PC-9 (cell line): ENCODE measurements around the gene PTPRD. TPM values are rescaled to one million over a fixed set of nuclear protein-coding genes. Genes with fewer than 3 reads are reported as not detected.

Source experiments
- BruUV-seq: library from RNA; stranded (reverse); fragments of 400-500 nt; replicated peaks from 2 replicates; lab custom pipeline; 2021; lab: Mats Ljungman, UMichigan
- CTCF ChIA-PET: fragments of 300-600 bp; sonication (Branson Sonifier 250); formaldehyde crosslinking; loops from one replicate; lab custom pipeline; 2022; ENCODE audit warnings: antibody characterized with exemption; lab: Charles Lee
- POLR2A ChIA-PET: fragments of 300-600 bp; sonication (Branson Sonifier 250); formaldehyde crosslinking; loops from one replicate; lab custom pipeline; 2022; ENCODE audit warnings: antibody characterized with exemption; ENCODE audit not compliant: unreplicated experiment; lab: Charles Lee
- DNase-seq, 2 experiments: peaks; one replicate each; pipeline versions ENCODE4 v3.0.0 to v3.0.0-alpha.2; 2015 to 2022; ENCODE audit warnings: mixed read lengths in 1 of 2
- H2AFZ ChIP-seq: fragments of 200-600 bp; sonication (generic); 2 replicates; pipeline ENCODE4 v1.8.1; 2017; ENCODE audit warnings: antibody characterized with exemption
- H3F3A ChIP-seq: fragments of 200-600 bp; sonication (generic); 2 replicates; pipeline ENCODE4 v1.8.1; 2017; ENCODE audit warnings: antibody characterized with exemption, mild to moderate bottlenecking, low read depth; ENCODE audit not compliant: insufficient read depth
- H3K27ac ChIP-seq: fragments of 200-600 bp; sonication (generic); 2 replicates; pipeline ENCODE4 v1.6.1; 2016; ENCODE audit warnings: mixed run types
- H3K27me3 ChIP-seq: fragments of 200-600 bp; sonication (generic); 2 replicates; pipeline ENCODE4 v1.6.1; 2016; ENCODE audit warnings: low read depth, mixed run types; ENCODE audit not compliant: insufficient read depth
- H3K36me3 ChIP-seq: fragments of 200-600 bp; sonication (generic); 2 replicates; pipeline ENCODE4 v1.6.1; 2016; ENCODE audit warnings: low read depth, mixed run types
- H3K4me1 ChIP-seq: fragments of 200-600 bp; sonication (generic); replicated peaks from 2 replicates; pipeline ENCODE4 v1.6.1; 2016; ENCODE audit warnings: mixed run types; ENCODE audit not compliant: insufficient read depth
- H3K4me2 ChIP-seq: fragments of 200-600 bp; sonication (generic); 2 replicates; pipeline ENCODE4 v1.6.1; 2017; ENCODE audit warnings: mixed run types
- H3K4me3 ChIP-seq: fragments of 200-600 bp; sonication (generic); 2 replicates; pipeline ENCODE4 v1.6.1; 2016; ENCODE audit warnings: mixed run types
- H3K79me2 ChIP-seq: fragments of 200-600 bp; sonication (generic); 2 replicates; pipeline ENCODE4 v1.6.1; 2017; ENCODE audit warnings: low read depth, mixed run types
- H3K9me2 ChIP-seq: fragments of 200-600 bp; sonication (generic); 2 replicates; pipeline ENCODE4 v1.8.1; 2017; ENCODE audit warnings: mild to moderate bottlenecking; ENCODE audit not compliant: insufficient read depth
- H3K9me3 ChIP-seq: fragments of 200-600 bp; sonication (generic); 2 replicates; pipeline ENCODE4 v1.8.1; 2016; ENCODE audit warnings: low read depth; ENCODE audit not compliant: insufficient read depth
- H4K20me1 ChIP-seq: fragments of 200-600 bp; sonication (generic); 2 replicates; pipeline ENCODE4 v1.8.1; 2017; ENCODE audit not compliant: insufficient read depth
- CTCF ChIP-seq: fragments of 200-600 bp; sonication (generic); conservative IDR thresholded peaks from 2 replicates; pipeline ENCODE4 v1.6.1; 2017; ENCODE audit warnings: mixed run types, antibody characterized with exemption, mild to moderate bottlenecking, moderate library complexity
- EZH2 ChIP-seq: fragments of 200-600 bp; sonication (generic); IDR thresholded peaks from 2 replicates; pipeline ENCODE4 v1.8.0; 2017; ENCODE audit warnings: antibody characterized with exemption, low read depth
- intact Hi-C: fragments of 100-400 bp; cut with micrococcal nuclease; formaldehyde crosslinking; loops from one replicate; pipeline ENCODE4 v1.10.0; 2022; ENCODE audit not compliant: unreplicated experiment
- total RNA-seq: library from RNA; stranded (reverse); gene quantifications from 2 replicates; pipeline ENCODE4 v1.2.3, GENCODE V29; 2021

Gene PTPRD
- total RNA-seq, 1 experiment from 2014 or later: not detected

- POLR2A ChIA-PET: no interaction called here
- no peak overlapping the region for H3K4me2 ChIP-seq
These were observed 357.0 kb downstream of the PTPRD start for GRCh38 chr9:10255758-10256157.

GRCh38 chr9:10254338-10254737, 358.5 kb downstream of the PTPRD start:
- no peaks in the 10 kb centered on the region for H3K79me2 ChIP-seq
- BruUV-seq: no TSS peak
- no peaks in the 10 kb centered on the region for H3K9me2 ChIP-seq
- CTCF ChIA-PET: no interaction called here
- intact Hi-C loops: no loop called here
- H3K36me3 ChIP-seq: no peaks in the 10 kb centered on the region
- H3K4me3 ChIP-seq: no peak overlapping the region
- no peak for DNase-seq
- no peaks in the 10 kb centered on the region for H4K20me1 ChIP-seq
- H3K4me2 ChIP-seq: no peak overlapping the region
- no peak overlapping the region for H3K27ac ChIP-seq
- POLR2A ChIA-PET: no interaction called here
- TF ChIP-seq EZH2 (no peak), CTCF (no peak)
- H3F3A ChIP-seq: no peaks in the 10 kb centered on the region
- no peaks in the 10 kb centered on the region for H3K27me3 ChIP-seq
- no peak overlapping the region for H2AFZ ChIP-seq
- H3K4me1 ChIP-seq: no peaks in the 10 kb centered on the region
- H3K9me3 ChIP-seq: no peaks in the 10 kb centered on the region

More at GRCh38 chr9:10255758-10256157, 357.0 kb downstream of the PTPRD start:
- no peak for DNase-seq
- TF ChIP-seq CTCF: no peak
- no peak for TF ChIP-seq EZH2
- Histone ChIP-seq H2AFZ (no peak overlapping the region), H3K9me3 (no peaks in the 10 kb centered on the region), H3K79me2 (no peaks in the 10 kb centered on the region), H3F3A (no peaks in the 10 kb centered on the region), H3K36me3 (no peaks in the 10 kb centered on the region), H3K4me3 (no peak overlapping the region), H3K27ac (no peak overlapping the region), H3K9me2 (no peaks in the 10 kb centered on the region), H4K20me1 (no peaks in the 10 kb centered on the region), H3K4me1 (no peaks in the 10 kb centered on the region), H3K27me3 (no peaks in the 10 kb centered on the region)
- intact Hi-C loops: no loop called here
- no TSS peak for BruUV-seq
- CTCF ChIA-PET: no interaction called here

GRCh38 chr9:10253341-10253740, 359.5 kb downstream of the PTPRD start:
- intact Hi-C loops: no loop called here
- Histone ChIP-seq H2AFZ (no peak overlapping the region), H3K27ac (no peak overlapping the region), H3K9me2 (no peaks in the 10 kb centered on the region), H3K4me3 (no peak overlapping the region), H3K79me2 (no peaks in the 10 kb centered on the region), H3K27me3 (no peaks in the 10 kb centered on the region), H3K4me1 (no peaks in the 10 kb centered on the region), H3K4me2 (no peak overlapping the region), H4K20me1 (no peaks in the 10 kb centered on the region), H3K9me3 (no peaks in the 10 kb centered on the region), H3F3A (no peaks in the 10 kb centered on the region), H3K36me3 (no peaks in the 10 kb centered on the region)
- no peak for DNase-seq
- ChIA-PET CTCF (no interaction called here), POLR2A (no interaction called here)
- TF ChIP-seq CTCF (no peak), EZH2 (no peak)
- BruUV-seq: no TSS peak
